HepG2 (cell line): ENCODE data around the gene TMEM225B. TPM values are rescaled to one million over a fixed set of nuclear protein-coding genes. Genes with fewer than 3 reads are reported as not detected.
A peak's percentile ranks its signal among the peaks of the same experiment; 100 is the strongest.

Source experiments
- GRHL1 ChIP-seq: sonication (generic); formaldehyde crosslinking; conservative IDR thresholded peaks from 2 replicates; pipeline ENCODE4 v1.8.0; 2022; ENCODE audit warnings: missing genetic modification reagents
- HMGXB4 ChIP-seq, 2 experiments: sonication (generic) in 1 of 2; formaldehyde crosslinking in 1 of 2; IDR thresholded peaks; 2 replicates each; pipeline versions ENCODE4 v1.4.0 to v1.6.1; 2018 to 2020; ENCODE audit warnings: missing genetic modification reagents in 2 of 2, borderline replicate concordance in 1 of 2, low read depth in 1 of 2, mild to moderate bottlenecking in 1 of 2, missing biosample characterization in 1 of 2
- MED1 ChIP-seq: sonication (generic); formaldehyde crosslinking; IDR thresholded peaks from 2 replicates; pipeline ENCODE4 v1.4.0; 2020; ENCODE audit warnings: missing genetic modification reagents
- MIXL1 ChIP-seq: IDR thresholded peaks from 2 replicates; pipeline ENCODE4 v1.6.1; 2016
- NFKB2 ChIP-seq: sonication (generic); formaldehyde crosslinking; IDR thresholded peaks from 2 replicates; pipeline ENCODE4 v1.4.0; 2020; ENCODE audit warnings: missing genetic modification reagents, borderline replicate concordance
- RXRB ChIP-seq: IDR thresholded peaks from 2 replicates; pipeline ENCODE4 v1.6.1; 2016; ENCODE audit warnings: borderline replicate concordance, missing genetic modification reagents, missing compliant biosample characterization
- SMC3 ChIP-seq: IDR thresholded peaks from 2 replicates; pipeline ENCODE4 v1.6.1; 2011; ENCODE audit warnings: low read length, improper control_type of control experiment
- TERF1 ChIP-seq: sonication (generic); formaldehyde crosslinking; IDR thresholded peaks from 2 replicates; pipeline ENCODE4 v1.8.0; 2022; ENCODE audit warnings: mild to moderate bottlenecking, missing genetic modification reagents, moderate library complexity
- THAP11 ChIP-seq: IDR thresholded peaks from 2 replicates; pipeline ENCODE4 v1.6.1; 2016; ENCODE audit warnings: missing biosample characterization, missing genetic modification reagents
- ZNF362 ChIP-seq: sonication (generic); formaldehyde crosslinking; IDR thresholded peaks from 2 replicates; pipeline ENCODE4 v1.4.0; 2020; ENCODE audit warnings: missing genetic modification reagents, mild to moderate bottlenecking, borderline replicate concordance
- ZNF446 ChIP-seq: sonication (generic); formaldehyde crosslinking; IDR thresholded peaks from 2 replicates; pipeline ENCODE4 v1.5.0; 2020; ENCODE audit warnings: mild to moderate bottlenecking, missing genetic modification reagents
- ZNF574 ChIP-seq: sonication (generic); formaldehyde crosslinking; IDR thresholded peaks from 2 replicates; pipeline ENCODE4 v1.4.0; 2020; ENCODE audit warnings: missing genetic modification reagents
- ZNF652 ChIP-seq: IDR thresholded peaks from 2 replicates; pipeline ENCODE4 v1.6.1; 2016; ENCODE audit warnings: low read depth, borderline replicate concordance
- ZNF687 ChIP-seq: sonication (generic); formaldehyde crosslinking; IDR thresholded peaks from 2 replicates; pipeline ENCODE4 v1.5.1; 2020; ENCODE audit warnings: mild to moderate bottlenecking, missing genetic modification reagents, moderate library complexity
- polyA plus RNA-seq, 8 experiments: library from polyadenylated mRNA; depleted of rRNA in 3 of 8; stranded (reverse) in 7 of 8; unstranded in 1 of 8; fragments of >200 nt; fragmentation: Illumina TruSeq in 4 of 8; extraction: Trizol in 4 of 8; gene quantifications; 2 replicates each; pipeline versions ENCODE4 v1.2.1 to v1.2.3, GENCODE V29; 2011 to 2016; ENCODE audit warnings: low read depth in 4 of 8, missing spikeins in 1 of 8, mixed read lengths in 1 of 8; ENCODE audit not compliant: insufficient read depth in 1 of 8
- total RNA-seq, 5 experiments: library from RNA; depleted of rRNA; stranded (reverse); fragments of >200 nt; fragmentation: Illumina TruSeq; extraction: Trizol; gene quantifications; 2 replicates each; pipeline ENCODE4 v1.2.3, GENCODE V29; 2016; ENCODE audit warnings: low read depth in 1 of 5

TMEM225B gene
- total and polyA plus RNA-seq, 2 of the 13 experiments (the other 11 are each of a cell fraction or from before 2014, with no cell fraction given) = 0.78 to 0.95 TPM

- TF ChIP-seq ZNF574 (peak; percentile 24; the same call in 1 of the 2 replicates), ZNF652 (CRISPR knock-in tag) (no peak), RXRB (CRISPR knock-in tag) (0 out of 2 replicates have a peak, but pooled peaks have one; percentile 21), MIXL1 (CRISPR knock-in tag) (peak; percentile 58; the same call in 1 of the 2 replicates), NFKB2 (CRISPR knock-in tag) (no peak), GRHL1 (CRISPR knock-in tag) (no peak), ZNF687 (CRISPR knock-in tag) (peak; percentile 70), TERF1 (CRISPR knock-in tag) (no peak), ZNF446 (no peak), ZNF362 (peak; percentile 83; the same call in 1 of the 2 replicates), THAP11 (CRISPR knock-in tag) (0 out of 2 replicates have a peak, but pooled peaks have one; percentile 15), HMGXB4 (CRISPR knock-in tag; IDR thresholded peaks at IDR 0.05; ENCODE audit: borderline replicate concordance in 1 of 2, low read depth in 1 of 2) (no peak), MED1 (CRISPR knock-in tag) (peak; percentile 46; the same call in 1 of the 2 replicates), SMC3 (peak; percentile 94)
Observed at GRCh38 chr7:99631295-99632109, 33.4 kb downstream of the TMEM225B start (continued).
